Activated T-cell treated with anti-CD3 and anti-CD28 coated beads, Interleukin-2, amount 50 U/mL, for 4 hours (primary cell): ENCODE measurements around the gene HOXD8. TPM values are rescaled to one million over a fixed set of nuclear protein-coding genes. Genes with fewer than 3 reads are reported as not detected.

Experiments
- ATAC-seq, 2 donors: fragments of 200-7000 bp; cut with Tn5 transposase; one replicate each; pipeline ENCODE4 v1.10.0; 2021
- DNase-seq: peaks from one replicate; pipeline ENCODE4 v3.0.0-alpha.2; 2020
- H3K27me3 Mint-ChIP-seq: one replicate; pipeline ENCODE4 v1.8.0; 2021; ENCODE audit warnings: low read depth, mixed read lengths
- H3K36me3 Mint-ChIP-seq: one replicate; pipeline ENCODE4 v1.8.0; 2022; ENCODE audit warnings: mixed read lengths; ENCODE audit not compliant: insufficient read depth
- H3K4me1 Mint-ChIP-seq: one replicate; pipeline ENCODE4 v1.8.0; 2021; ENCODE audit warnings: low read depth, mixed read lengths
- H3K4me3 Mint-ChIP-seq: one replicate; pipeline ENCODE4 v1.8.0; 2021; ENCODE audit warnings: mild to moderate bottlenecking, moderate library complexity, mixed read lengths
- H3K9me3 Mint-ChIP-seq: one replicate; pipeline ENCODE4 v1.8.0; 2021; ENCODE audit warnings: mixed read lengths
- total RNA-seq, 3 donors: library from RNA; stranded (reverse); gene quantifications; one replicate each; pipeline ENCODE4 v1.2.1, GENCODE V29; 2021

Gene HOXD8
- total RNA-seq, 3 donors from 2014 or later, result 0.11 TPM; not detected in 2

GRCh38 chr2:176162911-176163671 is 33.6 kb downstream of the HOXD8 start:
- Mint-ChIP-seq H3K27me3 (peaks cover 93% of the 10 kb centered on the region), H3K36me3 (no peaks in the 10 kb centered on the region), H3K4me3 (no peak overlapping the region), H3K9me3 (peaks cover 7% of the 10 kb centered on the region), H3K4me1 (peaks cover 7% of the 10 kb centered on the region)
- ATAC-seq (no peak), DNase-seq (no peak)

GRCh38 chr2:176163672-176164056 is 34.2 kb downstream of the HOXD8 start:
- Mint-ChIP-seq H3K36me3 (no peaks in the 10 kb centered on the region), H3K27me3 (peaks cover 92% of the 10 kb centered on the region), H3K9me3 (peaks cover 7% of the 10 kb centered on the region), H3K4me3 (no peak overlapping the region), H3K4me1 (peaks cover 5% of the 10 kb centered on the region)
- DNase-seq (no peak), ATAC-seq (no peak)

DNA sequence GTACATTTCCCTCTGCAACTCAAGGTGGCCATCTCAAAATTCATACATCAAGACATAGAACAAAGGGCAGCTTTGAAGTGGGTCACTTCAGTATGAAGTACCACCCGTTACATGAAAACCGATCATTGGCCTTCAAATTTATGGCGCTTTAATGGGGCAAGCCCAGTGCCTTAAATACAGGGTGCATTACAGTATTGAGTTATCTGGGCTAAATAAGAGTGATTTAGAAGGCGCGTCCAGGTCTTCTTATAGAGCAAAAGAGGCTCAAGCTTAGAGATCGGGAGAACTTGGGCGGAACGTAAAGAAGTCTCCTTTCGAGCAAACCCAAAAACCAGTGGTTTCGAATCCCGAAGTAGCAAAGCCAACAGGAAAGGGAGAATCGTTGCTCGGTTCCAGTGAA is 34.7 kb downstream of the HOXD8 start:
- Mint-ChIP-seq H3K9me3 (peaks cover 7% of the 10 kb centered on the region), H3K4me3 (no peak overlapping the region), H3K27me3 (peaks cover 92% of the 10 kb centered on the region), H3K36me3 (no peaks in the 10 kb centered on the region), H3K4me1 (peaks cover 5% of the 10 kb centered on the region)
- no peak for ATAC-seq
- no peak for DNase-seq

GRCh38 chr2:176164611-176165369 is 35.3 kb downstream of the HOXD8 start:
- DNase-seq (no peak), ATAC-seq (no peak)
- H3K9me3 Mint-ChIP-seq, result peaks cover 7% of the 10 kb centered on the region
- H3K27me3 Mint-ChIP-seq, result peaks cover 92% of the 10 kb centered on the region
- H3K4me1 Mint-ChIP-seq, result peaks cover 5% of the 10 kb centered on the region
- H3K36me3 Mint-ChIP-seq, result no peaks in the 10 kb centered on the region
- H3K4me3 Mint-ChIP-seq, result no peak overlapping the region

DNA sequence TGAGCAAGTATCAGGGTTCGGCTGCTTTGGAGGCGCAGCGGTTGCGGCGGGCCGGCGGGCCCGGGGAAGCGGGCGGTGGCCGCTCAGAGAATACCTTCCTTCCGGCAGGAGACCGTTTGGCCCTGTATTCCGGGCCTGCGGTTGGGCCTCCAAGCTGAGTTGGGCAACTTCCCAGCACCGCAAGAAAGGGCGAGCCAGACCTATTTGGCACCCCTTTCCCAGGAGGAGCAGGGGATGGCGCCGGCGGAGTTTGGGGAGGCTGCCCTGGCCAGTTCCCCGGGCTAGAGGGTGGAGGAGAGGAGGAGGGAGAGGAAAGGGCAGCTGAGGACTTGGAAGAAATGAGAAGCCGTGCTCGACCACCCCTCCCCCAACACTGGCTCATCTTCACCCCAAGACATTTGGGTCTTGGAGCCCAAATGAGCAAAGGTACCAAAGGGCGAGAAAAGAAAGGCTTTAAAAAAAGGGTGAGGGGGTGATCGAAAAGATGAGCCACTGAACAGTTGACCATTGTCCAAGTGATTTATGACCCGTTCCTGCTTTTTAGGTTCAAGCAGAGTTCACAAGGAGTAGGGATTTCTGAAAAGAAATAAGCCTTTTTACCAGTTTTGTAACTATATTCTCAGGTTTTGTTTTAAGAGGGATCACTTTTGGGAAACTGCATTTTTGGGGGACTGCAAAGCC is 36.0 kb downstream of the HOXD8 start:
- Mint-ChIP-seq H3K27me3 (peaks cover 92% of the 10 kb centered on the region), H3K36me3 (no peaks in the 10 kb centered on the region), H3K4me3 (no peak overlapping the region), H3K4me1 (peaks cover 5% of the 10 kb centered on the region), H3K9me3 (peaks cover 7% of the 10 kb centered on the region)
- DNase-seq, result no peak
- no peak for ATAC-seq

GRCh38 chr2:176166272-176166671 is 36.8 kb downstream of the HOXD8 start:
- Mint-ChIP-seq H3K9me3 (peaks cover 7% of the 10 kb centered on the region), H3K27me3 (peaks cover 92% of the 10 kb centered on the region), H3K4me1 (peaks cover 3% of the 10 kb centered on the region), H3K4me3 (no peak overlapping the region), H3K36me3 (no peaks in the 10 kb centered on the region)
- DNase-seq (no peak), ATAC-seq (no peak)

- Mint-ChIP-seq H3K4me3 (no peak overlapping the region), H3K36me3 (no peaks in the 10 kb centered on the region), H3K27me3 (peaks cover 90% of the 10 kb centered on the region), H3K4me1 (peaks cover 2% of the 10 kb centered on the region), H3K9me3 (peaks cover 7% of the 10 kb centered on the region)
- ATAC-seq (no peak), DNase-seq (no peak)
These were observed 37.9 kb downstream of the HOXD8 start for GRCh38 chr2:176167398-176167797.

- H3K27me3 Mint-ChIP-seq, result peaks cover 91% of the 10 kb centered on the region
- H3K36me3 Mint-ChIP-seq, result no peaks in the 10 kb centered on the region
- H3K9me3 Mint-ChIP-seq, result peaks cover 2% of the 10 kb centered on the region
- ATAC-seq, result no peak
- DNase-seq, result no peak
- H3K4me3 Mint-ChIP-seq, result no peak overlapping the region
- H3K4me1 Mint-ChIP-seq, result peaks cover 4% of the 10 kb centered on the region
These were observed 39.7 kb downstream of the HOXD8 start for GRCh38 chr2:176169181-176169580.

DNA sequence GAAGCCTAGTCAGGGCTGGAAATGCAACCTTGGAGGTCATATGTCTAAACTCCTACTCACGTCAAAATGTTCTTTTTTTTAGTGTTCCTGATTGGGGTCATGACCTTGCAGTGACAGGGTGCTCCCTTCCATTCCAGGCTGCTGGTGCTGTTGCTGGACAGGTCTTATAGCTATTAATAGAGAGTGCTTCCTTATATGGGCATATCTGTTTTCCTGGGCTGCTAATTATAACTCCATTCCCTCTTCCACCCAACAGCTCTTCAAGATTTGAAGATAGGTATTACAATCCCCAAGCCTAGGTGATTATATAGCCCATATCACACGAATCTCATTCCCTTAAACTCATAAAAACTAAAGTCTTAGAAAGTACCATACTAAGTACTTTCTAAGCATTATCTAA is 40.2 kb downstream of the HOXD8 start:
- Mint-ChIP-seq H3K27me3 (peaks cover 91% of the 10 kb centered on the region), H3K4me3 (no peak overlapping the region), H3K36me3 (no peaks in the 10 kb centered on the region), H3K9me3 (no peaks in the 10 kb centered on the region), H3K4me1 (peaks cover 3% of the 10 kb centered on the region)
- DNase-seq (no peak), ATAC-seq (no peak)

DNA sequence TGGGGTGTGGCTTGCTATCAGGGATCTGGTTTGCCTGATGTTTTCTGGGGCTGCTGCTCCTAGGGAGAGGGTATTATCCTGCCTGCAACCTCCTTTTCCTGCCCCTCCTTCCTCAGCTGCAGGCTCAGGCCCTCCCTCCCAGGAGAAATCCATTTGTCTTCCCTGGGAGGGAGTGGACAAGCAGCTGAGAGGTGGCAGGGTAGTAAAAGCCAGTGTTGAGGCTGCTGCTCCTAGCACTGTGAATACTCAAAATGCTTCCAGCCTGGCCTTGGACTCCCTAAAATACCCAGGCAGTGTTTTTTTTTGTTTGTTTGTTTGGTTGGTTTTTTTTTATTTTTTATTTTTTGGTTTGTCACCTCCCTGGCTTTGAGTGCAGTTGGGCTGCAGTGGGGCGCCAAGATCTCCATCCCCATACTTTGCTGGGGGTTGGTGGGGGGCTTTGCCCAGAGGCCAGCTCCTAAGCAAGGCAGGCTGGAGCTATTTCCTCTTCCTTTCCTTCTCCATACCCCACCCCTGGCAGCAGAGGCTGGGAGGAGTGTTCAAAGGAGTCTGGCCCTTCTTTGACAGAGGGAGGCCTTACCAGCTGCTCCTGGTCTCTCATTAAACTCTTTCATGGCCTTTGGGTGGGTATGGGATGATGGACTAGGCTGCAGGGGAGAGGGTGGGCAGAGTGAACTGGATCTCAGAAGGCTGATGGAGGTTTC is 41.2 kb downstream of the HOXD8 start:
- ATAC-seq (no peak), DNase-seq (no peak)
- H3K9me3 Mint-ChIP-seq, result no peaks in the 10 kb centered on the region
- no peaks in the 10 kb centered on the region for H3K36me3 Mint-ChIP-seq
- no peak overlapping the region for H3K4me3 Mint-ChIP-seq
- H3K4me1 Mint-ChIP-seq, result peaks cover 6% of the 10 kb centered on the region
- peaks cover 91% of the 10 kb centered on the region for H3K27me3 Mint-ChIP-seq

DNA sequence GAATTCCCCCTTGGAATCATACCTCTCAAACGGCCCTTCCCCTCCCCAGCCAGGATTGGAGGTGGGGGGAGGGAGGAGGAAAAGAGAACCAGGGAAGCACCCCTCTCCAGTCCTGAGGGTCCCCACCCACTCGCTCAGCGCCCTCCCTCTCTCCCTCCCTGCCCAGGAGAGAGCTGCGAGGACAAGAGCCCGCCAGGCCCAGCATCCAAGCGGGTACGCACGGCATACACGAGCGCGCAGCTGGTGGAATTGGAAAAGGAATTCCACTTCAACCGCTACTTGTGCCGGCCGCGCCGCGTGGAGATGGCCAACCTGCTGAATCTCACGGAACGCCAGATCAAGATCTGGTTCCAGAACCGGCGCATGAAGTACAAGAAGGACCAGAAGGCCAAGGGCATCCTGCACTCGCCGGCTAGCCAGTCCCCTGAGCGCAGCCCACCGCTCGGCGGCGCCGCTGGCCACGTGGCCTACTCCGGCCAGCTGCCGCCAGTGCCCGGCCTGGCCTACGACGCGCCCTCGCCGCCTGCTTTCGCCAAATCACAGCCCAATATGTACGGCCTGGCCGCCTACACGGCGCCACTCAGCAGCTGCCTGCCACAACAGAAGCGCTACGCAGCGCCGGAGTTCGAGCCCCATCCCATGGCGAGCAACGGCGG is 42.0 kb downstream of the HOXD8 start:
- no peak for DNase-seq
- peaks cover 91% of the 10 kb centered on the region for H3K27me3 Mint-ChIP-seq
- H3K4me1 Mint-ChIP-seq, result peaks cover 6% of the 10 kb centered on the region
- H3K4me3 Mint-ChIP-seq, result no peak overlapping the region
- no peaks in the 10 kb centered on the region for H3K9me3 Mint-ChIP-seq
- ATAC-seq, result no peak
- H3K36me3 Mint-ChIP-seq, result no peaks in the 10 kb centered on the region

- Mint-ChIP-seq H3K4me3 (no peak overlapping the region), H3K4me1 (peaks cover 6% of the 10 kb centered on the region), H3K27me3 (peaks cover 90% of the 10 kb centered on the region), H3K9me3 (no peaks in the 10 kb centered on the region), H3K36me3 (no peaks in the 10 kb centered on the region)
- no peak for ATAC-seq
- no peak for DNase-seq
These were observed 42.7 kb downstream of the HOXD8 start for GRCh38 chr2:176172007-176172894.

DNA sequence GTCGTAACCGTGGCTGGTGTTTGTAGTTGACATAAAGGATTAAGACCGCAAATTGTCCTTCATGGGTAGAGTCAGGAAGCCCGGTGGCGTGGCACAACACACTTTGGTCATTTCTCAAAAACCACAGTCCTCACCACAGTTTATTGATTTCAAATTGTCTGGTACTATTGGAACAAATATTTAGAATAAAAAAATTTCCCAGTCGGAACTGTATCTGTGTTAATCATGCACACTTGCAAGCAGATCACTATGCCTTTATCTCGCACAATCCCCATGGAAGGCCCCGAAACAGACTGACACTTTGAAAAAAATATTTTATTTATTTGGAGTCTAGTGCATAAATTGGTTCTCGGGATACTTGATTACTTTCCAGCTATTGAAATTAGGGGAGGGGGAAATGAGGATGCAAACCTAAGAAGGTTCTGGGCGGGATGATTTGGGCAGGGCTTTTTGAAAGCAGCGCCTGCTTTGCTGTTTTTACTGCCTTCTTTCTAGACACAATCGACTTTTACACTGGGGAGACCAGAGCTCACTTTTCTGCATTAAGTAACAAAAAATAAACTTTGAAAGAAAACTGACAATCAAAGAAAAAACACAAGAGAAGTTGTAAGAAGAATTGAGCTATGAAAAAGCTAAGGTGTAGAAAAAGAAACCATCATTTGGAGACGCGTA is 43.5 kb downstream of the HOXD8 start:
- no peak for DNase-seq
- H3K4me3 Mint-ChIP-seq, result no peak overlapping the region
- ATAC-seq, result no peak
- no peaks in the 10 kb centered on the region for H3K9me3 Mint-ChIP-seq
- H3K27me3 Mint-ChIP-seq, result peaks cover 90% of the 10 kb centered on the region
- no peaks in the 10 kb centered on the region for H3K36me3 Mint-ChIP-seq
- peaks cover 6% of the 10 kb centered on the region for H3K4me1 Mint-ChIP-seq
